Superior temporal gyrus (tissue), 1 donor: Measurements from ENCODE around the gene ERC1.
"Not testable (repeated sequence)": the region's sequence is repeated elsewhere in the genome, so short reads cannot be mapped to it uniquely, and the experiment has no call there.

ENCODE experiments used
- DNase-seq: peaks from one replicate; pipeline ENCODE4 v3.0.0-alpha.2; 2016; ENCODE audit errors: extremely low spot score

Gene ERC1

GRCh38 chr12:1022032-1022970 lies 31.3 kb downstream of the ERC1 start:
- no peak for DNase-seq

GRCh38 chr12:1030779-1031178 lies 39.8 kb downstream of the ERC1 start:
- DNase-seq = no peak

GRCh38 chr12:1034243-1034642 lies 43.2 kb downstream of the ERC1 start:
- DNase-seq = no peak

- no peak for DNase-seq
These were observed 43.9 kb downstream of the ERC1 start for GRCh38 chr12:1034751-1035457.

GRCh38 chr12:1041478-1041877 lies 50.5 kb downstream of the ERC1 start:
- DNase-seq = no peak

GRCh38 chr12:1044199-1044598 lies 53.2 kb downstream of the ERC1 start:
- DNase-seq = no peak

- DNase-seq = no peak
These were observed 53.7 kb downstream of the ERC1 start for GRCh38 chr12:1044696-1045095.

- DNase-seq = no peak
These were observed 55.7 kb downstream of the ERC1 start for GRCh38 chr12:1046727-1047126.

GRCh38 chr12:1047898-1048660 lies 57.1 kb downstream of the ERC1 start:
- peak; percentile 64 for DNase-seq

GRCh38 chr12:1050059-1050707 lies 59.2 kb downstream of the ERC1 start:
- no peak for DNase-seq

GRCh38 chr12:1051672-1052071 lies 60.6 kb downstream of the ERC1 start:
- not testable (repeated sequence) for DNase-seq

GRCh38 chr12:1053690-1054089 lies 62.7 kb downstream of the ERC1 start:
- DNase-seq = no peak

- DNase-seq = peak; percentile 65
These were observed 63.3 kb downstream of the ERC1 start for GRCh38 chr12:1054117-1054870.

- no peak for DNase-seq
These were observed 65.4 kb downstream of the ERC1 start for GRCh38 chr12:1056390-1056789.

GRCh38 chr12:1058423-1058822 lies 67.4 kb downstream of the ERC1 start:
- no peak for DNase-seq

GRCh38 chr12:1059162-1059561 lies 68.1 kb downstream of the ERC1 start:
- DNase-seq = no peak

GRCh38 chr12:1063852-1064251 lies 72.8 kb downstream of the ERC1 start:
- DNase-seq = no peak

- DNase-seq = no peak
These were observed 73.3 kb downstream of the ERC1 start for GRCh38 chr12:1064317-1064716.

GRCh38 chr12:1065629-1066028 lies 74.6 kb downstream of the ERC1 start:
- DNase-seq = no peak

- DNase-seq = no peak
These were observed 78.8 kb downstream of the ERC1 start for GRCh38 chr12:1069846-1070245.

GRCh38 chr12:1071182-1071581 lies 80.2 kb downstream of the ERC1 start:
- DNase-seq = no peak
